GM18870 (cell line): Measurements from ENCODE around the gene OR52B2.
"Not testable (repeated sequence)": the region's sequence is repeated elsewhere in the genome, so short reads cannot be mapped to it uniquely, and the experiment has no call there.

Experiments
- ATAC-seq: cut with Tn5 transposase; IDR thresholded peaks from one replicate; pipeline ENCODE4 v1.9.1; 2021; ENCODE audit warnings: moderate library complexity; ENCODE audit not compliant: unreplicated experiment

The OR52B2 gene

GRCh38 chr11:6156628-6157359, 13.3 kb downstream of the OR52B2 start:
- ATAC-seq, result no peak

- ATAC-seq, result no peak
Observed at GRCh38 chr11:6152126-6152525, 18.0 kb downstream of the OR52B2 start.

GRCh38 chr11:6151117-6151516, 19.0 kb downstream of the OR52B2 start:
- no peak for ATAC-seq

- ATAC-seq, result not testable (repeated sequence)
Observed at GRCh38 chr11:6143737-6144136, 26.4 kb downstream of the OR52B2 start.

GRCh38 chr11:6142936-6143335, 27.2 kb downstream of the OR52B2 start:
- no peak for ATAC-seq

GRCh38 chr11:6135936-6136335, 34.2 kb downstream of the OR52B2 start:
- ATAC-seq, result not testable (repeated sequence)

- ATAC-seq, result no peak
Observed at GRCh38 chr11:6132431-6132830, 37.7 kb downstream of the OR52B2 start.

GRCh38 chr11:6129635-6130034, 40.5 kb downstream of the OR52B2 start:
- ATAC-seq, result no peak

GRCh38 chr11:6129011-6129410, 41.1 kb downstream of the OR52B2 start:
- no peak for ATAC-seq

- ATAC-seq, result no peak
Observed at GRCh38 chr11:6127881-6128280, 42.2 kb downstream of the OR52B2 start.

GRCh38 chr11:6124245-6124644, 45.9 kb downstream of the OR52B2 start:
- no peak for ATAC-seq
